H9 (cell line): ENCODE data around the gene BTBD19. TPM values are rescaled to one million over a fixed set of nuclear protein-coding genes. Genes with fewer than 3 reads are reported as not detected.
A peak's percentile ranks its signal among the peaks of the same experiment; 100 is the strongest.

Experiments
- DNase-seq: peaks from one replicate; pipeline ENCODE4 v3.0.0-alpha.2; 2017
- H2AFZ ChIP-seq: one replicate; pipeline ENCODE4 v1.6.1; 2013; ENCODE audit warnings: mild to moderate bottlenecking, low read length, control low read depth, moderate library complexity
- H2AK5ac ChIP-seq: 2 replicates; pipeline ENCODE4 v1.6.1; 2013; ENCODE audit warnings: low read length, control low read depth, mixed read lengths; ENCODE audit not compliant: insufficient read length
- H2BK120ac ChIP-seq: one replicate; pipeline ENCODE4 v1.6.1; 2013; ENCODE audit warnings: low read depth, mild to moderate bottlenecking, low read length, control low read depth, inconsistent platforms; ENCODE audit not compliant: poor library complexity, severe bottlenecking
- H2BK12ac ChIP-seq: 2 replicates; pipeline ENCODE4 v1.6.1; 2013; ENCODE audit warnings: low read length, control low read depth, mixed read lengths, low read depth; ENCODE audit not compliant: insufficient read length
- H2BK15ac ChIP-seq: 2 replicates; pipeline ENCODE4 v1.6.1; 2013; ENCODE audit warnings: low read depth, low read length, control low read depth
- H2BK20ac ChIP-seq: one replicate; pipeline ENCODE4 v1.6.1; 2013; ENCODE audit warnings: low read depth, mild to moderate bottlenecking, low read length, control low read depth, inconsistent platforms; ENCODE audit not compliant: poor library complexity, severe bottlenecking
- H2BK5ac ChIP-seq: 2 replicates; pipeline ENCODE4 v1.6.1; 2013; ENCODE audit warnings: low read length, control low read depth, mixed read lengths; ENCODE audit not compliant: insufficient read length
- H3K14ac ChIP-seq: 2 replicates; pipeline ENCODE4 v1.6.1; 2013; ENCODE audit warnings: low read length, control low read depth; ENCODE audit not compliant: insufficient read depth
- H3K18ac ChIP-seq: 2 replicates; pipeline ENCODE4 v1.6.1; 2013; ENCODE audit warnings: low read depth, mild to moderate bottlenecking, mixed read lengths, low read length, control low read depth; ENCODE audit not compliant: insufficient read length
- H3K23ac ChIP-seq: 2 replicates; pipeline ENCODE4 v1.6.1; 2013; ENCODE audit warnings: low read length, control low read depth, mixed read lengths, low read depth; ENCODE audit not compliant: insufficient read length
- H3K23me2 ChIP-seq: 2 replicates; pipeline ENCODE4 v1.6.1; 2013; ENCODE audit warnings: low read depth, mild to moderate bottlenecking, mixed read lengths, low read length, control low read depth; ENCODE audit not compliant: insufficient read length, poor library complexity, severe bottlenecking
- H3K27ac ChIP-seq: 2 replicates; pipeline ENCODE4 v1.5.1; 2013; ENCODE audit warnings: low read length, control low read depth, mixed read lengths, low read depth; ENCODE audit not compliant: insufficient read length
- H3K27me3 ChIP-seq: 2 replicates; pipeline ENCODE4 v1.6.1; 2013; ENCODE audit warnings: low read length, control low read depth, inconsistent platforms; ENCODE audit not compliant: insufficient read depth
- H3K4ac ChIP-seq: 2 replicates; pipeline ENCODE4 v1.6.1; 2013; ENCODE audit warnings: low read depth, mild to moderate bottlenecking, control low read depth, inconsistent platforms, low read length, moderate library complexity
- H3K4me1 ChIP-seq: 2 replicates; pipeline ENCODE4 v1.6.1; 2013; ENCODE audit warnings: low read length, control low read depth, inconsistent platforms; ENCODE audit not compliant: insufficient read depth
- H3K4me2 ChIP-seq: 2 replicates; pipeline ENCODE4 v1.6.1; 2013; ENCODE audit warnings: low read length, control low read depth, mixed read lengths; ENCODE audit not compliant: insufficient read length, insufficient read depth
- H3K56ac ChIP-seq: 2 replicates; pipeline ENCODE4 v1.6.1; 2013; ENCODE audit warnings: low read depth, mild to moderate bottlenecking, mixed read lengths, low read length, control low read depth; ENCODE audit not compliant: insufficient read length
- H3K79me1 ChIP-seq: 2 replicates; pipeline ENCODE4 v1.6.1; 2013; ENCODE audit warnings: low read depth, mild to moderate bottlenecking, moderate library complexity, low read length, control low read depth, inconsistent platforms; ENCODE audit not compliant: insufficient read depth, poor library complexity, severe bottlenecking
- H3K79me2 ChIP-seq: 2 replicates; pipeline ENCODE4 v1.6.1; 2013; ENCODE audit warnings: low read length, control low read depth, inconsistent platforms; ENCODE audit not compliant: insufficient read depth
- H3K9ac ChIP-seq: 2 replicates; pipeline ENCODE4 v1.6.1; 2013; ENCODE audit warnings: low read length, control low read depth, mixed read lengths; ENCODE audit not compliant: insufficient read length; ENCODE audit errors: extremely low read depth
- H3K9me3 ChIP-seq: one replicate; pipeline ENCODE4 v1.6.1; 2013; ENCODE audit warnings: low read depth, low read length, inconsistent platforms; ENCODE audit not compliant: control insufficient read depth
- H3T11ph ChIP-seq: one replicate; pipeline ENCODE4 v1.6.1; 2013; ENCODE audit warnings: mild to moderate bottlenecking, low read length, control low read depth, inconsistent platforms
- H4K20me1 ChIP-seq: one replicate; pipeline ENCODE4 v1.6.1; 2013; ENCODE audit not compliant: control insufficient read depth, insufficient read length, insufficient read depth
- H4K5ac ChIP-seq: 2 replicates; pipeline ENCODE4 v1.6.1; 2013; ENCODE audit warnings: low read depth, mild to moderate bottlenecking, mixed read lengths, low read length, control low read depth; ENCODE audit not compliant: insufficient read length
- H4K8ac ChIP-seq: replicated peaks from 2 replicates; pipeline ENCODE4 v1.6.1; 2013; ENCODE audit warnings: low read length, control low read depth, mixed read lengths, low read depth; ENCODE audit not compliant: insufficient read length
- H4K91ac ChIP-seq: 2 replicates; pipeline ENCODE4 v1.6.1; 2013; ENCODE audit warnings: low read depth, mild to moderate bottlenecking, moderate library complexity, mixed read lengths, low read length, control low read depth; ENCODE audit not compliant: insufficient read length
- H3K27ac Mint-ChIP-seq, 3 experiments: 2 replicates in 2 of 3; 3 replicates in 1 of 3; pipeline ENCODE4 v1.8.0; 2020 to 2021; ENCODE audit warnings: mixed read lengths in 3 of 3, mild to moderate bottlenecking in 1 of 3, moderate library complexity in 1 of 3
- H3K27me3 Mint-ChIP-seq: 2 replicates; pipeline ENCODE4 v1.8.0; 2021; ENCODE audit warnings: low read depth, mild to moderate bottlenecking, moderate library complexity, mixed read lengths
- H3K36me3 Mint-ChIP-seq, 3 experiments: 2 replicates in 2 of 3; 3 replicates in 1 of 3; pipeline ENCODE4 v1.8.0; 2020 to 2021; ENCODE audit warnings: low read depth in 3 of 3, mixed read lengths in 3 of 3; ENCODE audit not compliant: insufficient read depth in 1 of 3
- H3K4me1 Mint-ChIP-seq, 2 experiments: 2 replicates each; pipeline ENCODE4 v1.8.0; 2020; ENCODE audit warnings: mixed read lengths in 2 of 2
- H3K4me3 Mint-ChIP-seq, 2 experiments: 2 replicates in 1 of 2; 3 replicates in 1 of 2; pipeline ENCODE4 v1.8.0; 2020 to 2021; ENCODE audit warnings: mild to moderate bottlenecking in 2 of 2, mixed read lengths in 2 of 2, moderate library complexity in 1 of 2
- H3K9me3 Mint-ChIP-seq, 2 experiments: 2 replicates in 1 of 2; 3 replicates in 1 of 2; pipeline ENCODE4 v1.8.0; 2020; ENCODE audit warnings: mild to moderate bottlenecking in 2 of 2, mixed read lengths in 2 of 2, moderate library complexity in 1 of 2
- WGBS: extraction: QIAGEN DNeasy Blood & Tissue Kit; methylation state at CpG from one replicate; pipeline ENCODE4 v1.1.7; 2013; ENCODE audit warnings: missing lambda C conversion rate, low lambda C conversion rate, mixed read lengths; ENCODE audit not compliant: insufficient read length; ENCODE audit errors: extremely low coverage; 5-methylcytosine and 5-hydroxymethylcytosine counted together
- total RNA-seq: library from RNA; stranded (reverse); gene quantifications from 2 replicates; pipeline ENCODE4 v1.2.1, GENCODE V29; 2021
- TF ChIP-seq, protein P1 (sequence below): fragments of 200-600 bp; sonication (generic); conservative IDR thresholded peaks from 3 replicates; pipeline ENCODE4 v1.8.0; 2021; ENCODE audit warnings: antibody characterized with exemption, mild to moderate bottlenecking

BTBD19 gene
- total RNA-seq, 1 experiment from 2014 or later = 1.9 TPM

DNA sequence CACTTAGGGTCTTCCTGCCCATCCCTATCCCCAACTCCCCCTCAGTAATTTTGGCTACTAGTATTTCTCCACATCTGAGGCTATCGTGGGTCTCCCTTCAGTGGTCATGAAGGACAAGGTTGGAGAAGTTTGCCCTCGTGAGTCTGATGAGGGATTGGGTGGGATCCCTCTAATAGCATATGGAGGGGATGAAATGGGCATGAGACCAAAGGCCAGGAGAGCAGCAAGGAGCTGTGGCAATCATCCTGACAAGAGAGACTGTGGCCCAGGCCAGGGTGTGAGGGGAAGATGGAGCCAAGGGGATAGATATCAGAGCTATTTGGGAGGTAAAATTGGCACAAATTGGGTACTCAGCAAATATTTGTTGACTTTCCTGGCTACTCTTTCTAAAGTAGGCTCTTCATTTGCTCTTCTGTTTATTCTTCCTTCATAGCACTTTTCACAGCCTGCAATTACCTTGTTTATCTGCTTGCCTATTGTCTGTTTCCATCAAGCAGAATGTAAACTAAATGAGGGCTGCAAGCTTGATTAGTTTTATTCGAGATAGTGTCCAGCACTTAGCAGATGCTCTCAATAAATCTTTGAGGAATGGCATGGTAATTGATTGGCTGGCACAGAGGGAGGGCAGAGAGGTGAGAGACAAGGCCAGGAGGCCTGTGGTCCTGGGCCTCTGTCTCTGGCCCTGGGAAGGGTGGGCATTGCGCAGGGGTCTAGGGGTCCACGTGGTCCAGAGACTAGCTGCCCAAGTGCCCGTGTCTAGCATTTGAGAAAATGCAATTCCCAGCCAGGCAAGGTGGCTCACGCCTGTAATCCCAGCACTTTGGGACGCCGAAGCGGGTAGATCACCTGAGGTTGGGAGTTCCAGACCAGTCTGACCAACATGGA lies 9.6 kb upstream of the BTBD19 start:
- Mint-ChIP-seq H3K9me3 (no peaks in the 10 kb centered on the region), H3K27ac (no peak overlapping the region), H3K27me3 (peaks cover 3% of the 10 kb centered on the region), H3K36me3 (peaks cover 0 to 21% (median 9%) of the 10 kb centered on the region in 3 experiments; a peak in 6 of 7 replicates), H3K4me1 (peaks cover 12 to 19% of the 10 kb centered on the region in 2 experiments), H3K4me3 (peak overlapping the region in 1 of 2 experiments; percentile 92; a peak in 4 of 5 replicates)
- Histone ChIP-seq H3K9ac (no peak overlapping the region), H3K4ac (no peak overlapping the region), H3K4me1 (no peaks in the 10 kb centered on the region), H3K23me2 (peaks cover 9% of the 10 kb centered on the region), H3K56ac (no peak overlapping the region), H4K8ac (no peak overlapping the region), H3K14ac (no peak overlapping the region), H3K79me2 (no peaks in the 10 kb centered on the region), H2BK5ac (no peak overlapping the region), H4K5ac (no peak overlapping the region), H4K20me1 (no peaks in the 10 kb centered on the region), H2BK12ac (no peak overlapping the region), H3K79me1 (no peaks in the 10 kb centered on the region), H3K4me2 (no peak overlapping the region), H3K27ac (no peak overlapping the region), H2BK20ac (no peak overlapping the region), H2BK15ac (no peak overlapping the region), H3K23ac (no peak overlapping the region), H3K27me3 (no peaks in the 10 kb centered on the region), H2BK120ac (no peak overlapping the region), H3K18ac (no peak overlapping the region), H3K9me3 (no peaks in the 10 kb centered on the region), H2AFZ (no peak overlapping the region), H4K91ac (no peak overlapping the region), H3T11ph (no peak overlapping the region), H2AK5ac (no peak overlapping the region)
- TF ChIP-seq, protein P1, sequence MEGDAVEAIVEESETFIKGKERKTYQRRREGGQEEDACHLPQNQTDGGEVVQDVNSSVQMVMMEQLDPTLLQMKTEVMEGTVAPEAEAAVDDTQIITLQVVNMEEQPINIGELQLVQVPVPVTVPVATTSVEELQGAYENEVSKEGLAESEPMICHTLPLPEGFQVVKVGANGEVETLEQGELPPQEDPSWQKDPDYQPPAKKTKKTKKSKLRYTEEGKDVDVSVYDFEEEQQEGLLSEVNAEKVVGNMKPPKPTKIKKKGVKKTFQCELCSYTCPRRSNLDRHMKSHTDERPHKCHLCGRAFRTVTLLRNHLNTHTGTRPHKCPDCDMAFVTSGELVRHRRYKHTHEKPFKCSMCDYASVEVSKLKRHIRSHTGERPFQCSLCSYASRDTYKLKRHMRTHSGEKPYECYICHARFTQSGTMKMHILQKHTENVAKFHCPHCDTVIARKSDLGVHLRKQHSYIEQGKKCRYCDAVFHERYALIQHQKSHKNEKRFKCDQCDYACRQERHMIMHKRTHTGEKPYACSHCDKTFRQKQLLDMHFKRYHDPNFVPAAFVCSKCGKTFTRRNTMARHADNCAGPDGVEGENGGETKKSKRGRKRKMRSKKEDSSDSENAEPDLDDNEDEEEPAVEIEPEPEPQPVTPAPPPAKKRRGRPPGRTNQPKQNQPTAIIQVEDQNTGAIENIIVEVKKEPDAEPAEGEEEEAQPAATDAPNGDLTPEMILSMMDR = no peak
- WGBS = no CpG with 5 or more reads among the region's 10 CpGs
- no peak for DNase-seq
